OCI-LY1 (cell line): Measurements from ENCODE around the gene SUCNR1.

ENCODE experiments used
- CTCF ChIP-seq: fragments of 200-600 bp; sonication (generic), shearing (Covaris generic); IDR thresholded peaks from 2 replicates; pipeline ENCODE4 v1.5.1; 2017; ENCODE audit warnings: mild to moderate bottlenecking, antibody characterized with exemption, low read length, moderate library complexity, mixed read lengths
- EZH2 ChIP-seq: fragments of 200-600 bp; sonication (generic), shearing (Covaris generic); IDR thresholded peaks from 2 replicates; pipeline ENCODE4 v1.8.0; 2017; ENCODE audit warnings: borderline replicate concordance, mixed run types, mild to moderate bottlenecking, antibody characterized with exemption, low read length, moderate library complexity, mixed read lengths

DNA sequence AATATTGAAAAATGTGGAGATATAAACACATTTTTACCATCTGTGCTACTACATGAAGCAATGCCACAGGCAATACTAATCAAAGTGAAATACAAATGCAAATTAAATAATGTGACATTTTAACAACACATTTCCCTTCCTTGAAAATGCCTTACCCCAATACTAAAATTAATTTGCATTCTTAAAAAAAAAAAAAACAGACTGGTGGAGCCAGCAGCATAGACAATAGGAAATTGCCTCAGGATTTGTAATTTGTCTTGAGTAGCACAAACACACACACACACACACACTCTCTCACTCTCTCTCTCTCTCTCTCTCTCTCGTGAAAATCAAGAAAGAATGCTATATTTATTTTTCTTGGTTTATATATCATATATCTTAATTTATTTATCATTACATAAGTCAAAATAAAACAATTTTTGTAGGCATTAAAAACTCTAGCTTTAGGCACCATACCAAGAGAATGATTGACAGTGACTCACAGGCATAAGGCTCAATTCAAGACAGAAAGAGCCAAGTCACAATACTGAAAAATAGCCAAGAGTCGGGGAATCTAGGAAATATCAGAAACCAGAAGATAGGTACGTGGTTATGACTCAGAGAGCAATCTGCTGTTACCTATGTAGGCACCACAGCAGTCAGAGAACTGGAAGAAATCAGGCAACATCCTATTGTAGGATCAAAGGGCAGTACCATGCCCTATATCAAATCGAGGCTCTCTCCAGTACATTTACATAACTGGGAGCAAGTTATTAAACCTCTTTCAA, 23.0 kb downstream of the SUCNR1 start:
- TF ChIP-seq CTCF (no peak), EZH2 (no peak)
